Liver (tissue), 9 donors: ENCODE data around the gene PNPLA2. TPM values are rescaled to one million over a fixed set of nuclear protein-coding genes. Genes with fewer than 3 reads are reported as not detected.

ENCODE experiments used
- DNase-seq: peaks from one replicate; pipeline ENCODE4 v3.0.0-alpha.2; 2017; ENCODE audit warnings: low spot score
- H3K27ac ChIP-seq, 2 donors: one replicate each; pipeline ENCODE4 v1.7.0; 2013; ENCODE audit warnings: inconsistent platforms in 2 of 2, low read length in 2 of 2, control low read depth in 1 of 2, low read depth in 1 of 2, mild to moderate bottlenecking in 1 of 2
- H3K27me3 ChIP-seq, 4 donors: one replicate each; pipeline versions ENCODE4 v1.6.1 to v1.7.0; 2013; ENCODE audit warnings: low read length in 3 of 4, inconsistent platforms in 1 of 4, mild to moderate bottlenecking in 1 of 4, moderate library complexity in 1 of 4; ENCODE audit not compliant: control insufficient read depth in 4 of 4, insufficient read depth in 4 of 4
- H3K36me3 ChIP-seq, 4 donors: one replicate each; pipeline versions ENCODE4 v1.6.1 to v1.7.0; 2013; ENCODE audit warnings: low read length in 3 of 4, mild to moderate bottlenecking in 3 of 4, low read depth in 1 of 4, moderate library complexity in 1 of 4; ENCODE audit not compliant: control insufficient read depth in 4 of 4, insufficient read depth in 3 of 4
- H3K4me1 ChIP-seq, 4 donors: one replicate each; pipeline versions ENCODE4 v1.6.1 to v1.7.0; 2013; ENCODE audit warnings: low read length in 3 of 4, mild to moderate bottlenecking in 3 of 4, moderate library complexity in 1 of 4; ENCODE audit not compliant: control insufficient read depth in 4 of 4, insufficient read depth in 4 of 4
- H3K4me3 ChIP-seq, 3 donors: one replicate each; pipeline versions ENCODE4 v1.6.1 to v1.7.0; 2013; ENCODE audit warnings: low read length in 3 of 3, control low read depth in 1 of 3, low read depth in 1 of 3, mild to moderate bottlenecking in 1 of 3
- H3K9ac ChIP-seq, 2 donors: one replicate each; pipeline ENCODE4 v1.7.0; 2013; ENCODE audit warnings: low read length in 2 of 2, mild to moderate bottlenecking in 2 of 2, moderate library complexity in 2 of 2, control low read depth in 1 of 2, low read depth in 1 of 2
- H3K9me3 ChIP-seq, 4 donors: one replicate each; pipeline versions ENCODE4 v1.6.1 to v1.7.0; 2013; ENCODE audit warnings: low read length in 3 of 4; ENCODE audit not compliant: control insufficient read depth in 4 of 4
- EGR1 ChIP-seq, 2 donors: IDR thresholded peaks; 2 replicates each; pipeline ENCODE4 v1.6.1; 2016 to 2018; ENCODE audit warnings: antibody characterized with exemption in 2 of 2, low read depth in 2 of 2
- FOXA1 ChIP-seq: IDR thresholded peaks from 2 replicates; pipeline ENCODE4 v1.6.1; 2016; ENCODE audit warnings: antibody characterized with exemption
- FOXA2 ChIP-seq: IDR thresholded peaks from 2 replicates; pipeline ENCODE4 v1.6.1; 2016; ENCODE audit warnings: antibody characterized with exemption
- HNF4A ChIP-seq, 2 donors: conservative IDR thresholded peaks; 2 replicates each; pipeline ENCODE4 v1.6.1; 2016; ENCODE audit warnings: antibody characterized with exemption in 2 of 2, mild to moderate bottlenecking in 2 of 2
- HNF4G ChIP-seq: IDR thresholded peaks from 2 replicates; pipeline ENCODE4 v1.6.1; 2016; ENCODE audit warnings: antibody characterized with exemption
- JUND ChIP-seq, 2 donors: IDR thresholded peaks; 2 replicates each; pipeline ENCODE4 v1.6.1; 2016; ENCODE audit warnings: antibody characterized with exemption in 2 of 2
- RAD21 ChIP-seq, 2 donors: IDR thresholded peaks; 2 replicates each; pipeline ENCODE4 v1.6.1; 2016; ENCODE audit warnings: antibody characterized with exemption in 2 of 2, mild to moderate bottlenecking in 2 of 2
- RXRA ChIP-seq, 2 donors: IDR thresholded peaks; 2 replicates each; pipeline ENCODE4 v1.6.1; 2017 to 2018; ENCODE audit warnings: antibody characterized with exemption in 2 of 2, mild to moderate bottlenecking in 1 of 2
- SP1 ChIP-seq: IDR thresholded peaks from 2 replicates; pipeline ENCODE4 v1.6.1; 2018; ENCODE audit warnings: antibody characterized with exemption, mild to moderate bottlenecking
- TAF1 ChIP-seq: conservative IDR thresholded peaks from 2 replicates; pipeline ENCODE4 v1.6.1; 2016; ENCODE audit warnings: antibody characterized with exemption, mild to moderate bottlenecking
- ZBTB33 ChIP-seq: IDR thresholded peaks from 2 replicates; pipeline ENCODE4 v1.6.1; 2016; ENCODE audit warnings: antibody characterized with exemption
- WGBS: extraction: QIAGEN DNeasy Blood & Tissue Kit; methylation state at CpG from one replicate; pipeline ENCODE4 v1.1.7; 2013; 5-methylcytosine and 5-hydroxymethylcytosine counted together
- polyA plus RNA-seq, 2 donors: library from polyadenylated mRNA; stranded (reverse) in 1 of 2; unstranded in 1 of 2; fragments of 200-250 nt in 1 of 2; fragments of >200 nt in 1 of 2; fragmentation: Nextera tagmentation in 1 of 2; extraction: Ambion mirVana in 1 of 2; gene quantifications; one replicate each; pipeline versions ENCODE4 v1.2.1 to v1.2.3, GENCODE V29; 2013 to 2015
- total RNA-seq, 2 donors: library from RNA; depleted of rRNA; stranded (reverse); fragments of >200 nt; gene quantifications; one replicate each; pipeline ENCODE4 v1.2.3, GENCODE V29; 2014
- TF ChIP-seq, protein P1 (sequence below): IDR thresholded peaks from 2 replicates; pipeline ENCODE4 v1.6.1; 2016; ENCODE audit warnings: antibody characterized with exemption
- TF ChIP-seq, protein P2 (sequence below): fragments of 150-350 bp; IDR thresholded peaks from 2 replicates; pipeline ENCODE4 v1.5.1; 2017; ENCODE audit warnings: improper control_type of control experiment, low read depth, low read length; ENCODE audit not compliant: missing input control
- TF ChIP-seq, protein P3 (sequence below): IDR thresholded peaks from 2 replicates; pipeline ENCODE4 v1.6.1; 2016; ENCODE audit warnings: antibody characterized with exemption, mild to moderate bottlenecking
- TF ChIP-seq, protein P4 (sequence below): IDR thresholded peaks from 2 replicates; pipeline ENCODE4 v1.6.1; 2016; ENCODE audit warnings: antibody characterized with exemption
- donor health status: healthy.
- donor health status: healthy.
- donor health status: healthy.
- donor health status: healthy.
- donor health status: healthy.

The PNPLA2 gene
- total and polyA plus RNA-seq, 4 donors = 13.7 to 58.9 (median 27.2) TPM

GRCh38 chr11:788953-789940, 29.5 kb upstream of the PNPLA2 start:
- no peak overlapping the region for H3K4me3 ChIP-seq
- DNase-seq = no peak
- no peak overlapping the region for H3K9ac ChIP-seq
- TF ChIP-seq FOXA1 (no peak), HNF4A (conservative IDR thresholded peaks at IDR 0.05) (no peak)
- no peaks in the 10 kb centered on the region for H3K9me3 ChIP-seq
- H3K27ac ChIP-seq = no peak overlapping the region
- peaks cover 0 to 11% (median 5%) of the 10 kb centered on the region in 4 donors for H3K4me1 ChIP-seq
- 40% methylated on average over 31 of the region's 31 CpGs for WGBS
- H3K27me3 ChIP-seq = no peaks in the 10 kb centered on the region
- peaks cover 0 to 10% (median 6%) of the 10 kb centered on the region in 4 donors for H3K36me3 ChIP-seq

- H3K9ac ChIP-seq = no peak within 1 kb of the TSS
- WGBS = 8% methylated on average over 44 of the region's 44 CpGs
- no peak for TF ChIP-seq TAF1
- TF ChIP-seq SP1 = no peak
- TF ChIP-seq, protein P1, sequence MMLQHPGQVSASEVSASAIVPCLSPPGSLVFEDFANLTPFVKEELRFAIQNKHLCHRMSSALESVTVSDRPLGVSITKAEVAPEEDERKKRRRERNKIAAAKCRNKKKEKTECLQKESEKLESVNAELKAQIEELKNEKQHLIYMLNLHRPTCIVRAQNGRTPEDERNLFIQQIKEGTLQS = no peak
- TF ChIP-seq EGR1 (IDR thresholded peaks at IDR 0.05; ENCODE audit: low read depth in 2 of 2) = no peak
- no peak for TF ChIP-seq RAD21 (IDR thresholded peaks at IDR 0.05)
- no peak for TF ChIP-seq HNF4G
- TF ChIP-seq ZBTB33 = no peak
- TF ChIP-seq, protein P2, sequence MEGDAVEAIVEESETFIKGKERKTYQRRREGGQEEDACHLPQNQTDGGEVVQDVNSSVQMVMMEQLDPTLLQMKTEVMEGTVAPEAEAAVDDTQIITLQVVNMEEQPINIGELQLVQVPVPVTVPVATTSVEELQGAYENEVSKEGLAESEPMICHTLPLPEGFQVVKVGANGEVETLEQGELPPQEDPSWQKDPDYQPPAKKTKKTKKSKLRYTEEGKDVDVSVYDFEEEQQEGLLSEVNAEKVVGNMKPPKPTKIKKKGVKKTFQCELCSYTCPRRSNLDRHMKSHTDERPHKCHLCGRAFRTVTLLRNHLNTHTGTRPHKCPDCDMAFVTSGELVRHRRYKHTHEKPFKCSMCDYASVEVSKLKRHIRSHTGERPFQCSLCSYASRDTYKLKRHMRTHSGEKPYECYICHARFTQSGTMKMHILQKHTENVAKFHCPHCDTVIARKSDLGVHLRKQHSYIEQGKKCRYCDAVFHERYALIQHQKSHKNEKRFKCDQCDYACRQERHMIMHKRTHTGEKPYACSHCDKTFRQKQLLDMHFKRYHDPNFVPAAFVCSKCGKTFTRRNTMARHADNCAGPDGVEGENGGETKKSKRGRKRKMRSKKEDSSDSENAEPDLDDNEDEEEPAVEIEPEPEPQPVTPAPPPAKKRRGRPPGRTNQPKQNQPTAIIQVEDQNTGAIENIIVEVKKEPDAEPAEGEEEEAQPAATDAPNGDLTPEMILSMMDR = no peak
- TF ChIP-seq, protein P3, sequence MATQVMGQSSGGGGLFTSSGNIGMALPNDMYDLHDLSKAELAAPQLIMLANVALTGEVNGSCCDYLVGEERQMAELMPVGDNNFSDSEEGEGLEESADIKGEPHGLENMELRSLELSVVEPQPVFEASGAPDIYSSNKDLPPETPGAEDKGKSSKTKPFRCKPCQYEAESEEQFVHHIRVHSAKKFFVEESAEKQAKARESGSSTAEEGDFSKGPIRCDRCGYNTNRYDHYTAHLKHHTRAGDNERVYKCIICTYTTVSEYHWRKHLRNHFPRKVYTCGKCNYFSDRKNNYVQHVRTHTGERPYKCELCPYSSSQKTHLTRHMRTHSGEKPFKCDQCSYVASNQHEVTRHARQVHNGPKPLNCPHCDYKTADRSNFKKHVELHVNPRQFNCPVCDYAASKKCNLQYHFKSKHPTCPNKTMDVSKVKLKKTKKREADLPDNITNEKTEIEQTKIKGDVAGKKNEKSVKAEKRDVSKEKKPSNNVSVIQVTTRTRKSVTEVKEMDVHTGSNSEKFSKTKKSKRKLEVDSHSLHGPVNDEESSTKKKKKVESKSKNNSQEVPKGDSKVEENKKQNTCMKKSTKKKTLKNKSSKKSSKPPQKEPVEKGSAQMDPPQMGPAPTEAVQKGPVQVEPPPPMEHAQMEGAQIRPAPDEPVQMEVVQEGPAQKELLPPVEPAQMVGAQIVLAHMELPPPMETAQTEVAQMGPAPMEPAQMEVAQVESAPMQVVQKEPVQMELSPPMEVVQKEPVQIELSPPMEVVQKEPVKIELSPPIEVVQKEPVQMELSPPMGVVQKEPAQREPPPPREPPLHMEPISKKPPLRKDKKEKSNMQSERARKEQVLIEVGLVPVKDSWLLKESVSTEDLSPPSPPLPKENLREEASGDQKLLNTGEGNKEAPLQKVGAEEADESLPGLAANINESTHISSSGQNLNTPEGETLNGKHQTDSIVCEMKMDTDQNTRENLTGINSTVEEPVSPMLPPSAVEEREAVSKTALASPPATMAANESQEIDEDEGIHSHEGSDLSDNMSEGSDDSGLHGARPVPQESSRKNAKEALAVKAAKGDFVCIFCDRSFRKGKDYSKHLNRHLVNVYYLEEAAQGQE = no peak
- no peak for TF ChIP-seq HNF4A (conservative IDR thresholded peaks at IDR 0.05)
- TF ChIP-seq RXRA (IDR thresholded peaks at IDR 0.05) = no peak
- TF ChIP-seq, protein P4, sequence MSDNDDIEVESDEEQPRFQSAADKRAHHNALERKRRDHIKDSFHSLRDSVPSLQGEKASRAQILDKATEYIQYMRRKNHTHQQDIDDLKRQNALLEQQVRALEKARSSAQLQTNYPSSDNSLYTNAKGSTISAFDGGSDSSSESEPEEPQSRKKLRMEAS = no peak
- no peak for TF ChIP-seq FOXA2
- TF ChIP-seq JUND (IDR thresholded peaks at IDR 0.05) = no peak
Measured at GRCh38 chr11:789943-790342, 28.8 kb upstream of the PNPLA2 start, which contains the start of gene CEND1. TSS of gene CEND1 (minus strand) at chr11:790090. CDS start at chr11:788576, 1,514 bp downstream.

More at GRCh38 chr11:789943-790342, 28.8 kb upstream of the PNPLA2 start, which contains the start of gene CEND1:
- DNase-seq = no peak
- H3K4me1 ChIP-seq = peaks cover 2 to 16% (median 10%) of the 10 kb centered on the region in 4 donors
- no peak within 1 kb of the TSS for H3K27ac ChIP-seq
- no peaks in the 10 kb centered on the region for H3K27me3 ChIP-seq
- peaks cover 0 to 11% (median 6%) of the 10 kb centered on the region in 4 donors for H3K36me3 ChIP-seq
- H3K9me3 ChIP-seq = no peaks in the 10 kb centered on the region
- no peak within 1 kb of the TSS for H3K4me3 ChIP-seq
